GM12874 (cell line): ENCODE measurements around the gene RAB27B.

Source experiments
- TF ChIP-seq, protein P1 (sequence below): IDR thresholded peaks from 2 replicates; pipeline ENCODE4 v1.5.1; 2011; ENCODE audit warnings: low read depth, mild to moderate bottlenecking, control low read depth, low read length, moderate library complexity; ENCODE audit not compliant: insufficient read depth

RAB27B gene

DNA sequence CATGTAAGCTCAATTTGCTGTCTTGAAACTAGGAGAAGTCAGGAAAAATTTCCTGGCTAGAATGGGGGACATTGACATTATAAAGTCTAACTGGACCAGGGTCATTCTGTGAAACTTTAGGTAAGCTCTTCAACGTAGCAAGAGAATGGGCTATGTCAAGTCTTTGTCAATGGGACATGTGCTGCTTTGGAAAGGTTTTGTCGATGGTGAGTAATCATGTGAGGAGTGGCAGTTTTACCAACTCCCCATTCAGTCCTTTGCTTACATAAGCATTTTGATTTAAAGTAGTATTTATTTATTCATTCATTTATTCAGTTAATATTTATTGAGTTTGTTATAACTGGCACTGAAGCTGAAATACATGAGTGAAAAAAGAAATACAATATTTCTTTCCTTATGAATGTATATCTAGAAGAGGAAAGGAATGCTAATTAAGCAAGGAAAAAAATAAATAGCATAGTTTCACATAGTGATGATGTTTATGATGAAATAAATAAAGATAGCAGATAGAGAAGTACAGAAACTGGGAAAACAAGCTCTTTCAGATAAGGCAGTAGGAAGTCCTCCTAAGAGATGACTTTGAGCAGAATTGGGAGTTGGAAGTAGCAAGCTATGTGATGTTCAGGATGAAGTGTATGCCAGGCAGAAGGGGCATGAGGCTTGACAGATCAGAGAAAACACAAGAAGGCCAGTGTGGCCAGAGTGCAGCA, 25.4 kb upstream of the RAB27B start:
- TF ChIP-seq, protein P1, sequence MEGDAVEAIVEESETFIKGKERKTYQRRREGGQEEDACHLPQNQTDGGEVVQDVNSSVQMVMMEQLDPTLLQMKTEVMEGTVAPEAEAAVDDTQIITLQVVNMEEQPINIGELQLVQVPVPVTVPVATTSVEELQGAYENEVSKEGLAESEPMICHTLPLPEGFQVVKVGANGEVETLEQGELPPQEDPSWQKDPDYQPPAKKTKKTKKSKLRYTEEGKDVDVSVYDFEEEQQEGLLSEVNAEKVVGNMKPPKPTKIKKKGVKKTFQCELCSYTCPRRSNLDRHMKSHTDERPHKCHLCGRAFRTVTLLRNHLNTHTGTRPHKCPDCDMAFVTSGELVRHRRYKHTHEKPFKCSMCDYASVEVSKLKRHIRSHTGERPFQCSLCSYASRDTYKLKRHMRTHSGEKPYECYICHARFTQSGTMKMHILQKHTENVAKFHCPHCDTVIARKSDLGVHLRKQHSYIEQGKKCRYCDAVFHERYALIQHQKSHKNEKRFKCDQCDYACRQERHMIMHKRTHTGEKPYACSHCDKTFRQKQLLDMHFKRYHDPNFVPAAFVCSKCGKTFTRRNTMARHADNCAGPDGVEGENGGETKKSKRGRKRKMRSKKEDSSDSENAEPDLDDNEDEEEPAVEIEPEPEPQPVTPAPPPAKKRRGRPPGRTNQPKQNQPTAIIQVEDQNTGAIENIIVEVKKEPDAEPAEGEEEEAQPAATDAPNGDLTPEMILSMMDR: no peak

DNA sequence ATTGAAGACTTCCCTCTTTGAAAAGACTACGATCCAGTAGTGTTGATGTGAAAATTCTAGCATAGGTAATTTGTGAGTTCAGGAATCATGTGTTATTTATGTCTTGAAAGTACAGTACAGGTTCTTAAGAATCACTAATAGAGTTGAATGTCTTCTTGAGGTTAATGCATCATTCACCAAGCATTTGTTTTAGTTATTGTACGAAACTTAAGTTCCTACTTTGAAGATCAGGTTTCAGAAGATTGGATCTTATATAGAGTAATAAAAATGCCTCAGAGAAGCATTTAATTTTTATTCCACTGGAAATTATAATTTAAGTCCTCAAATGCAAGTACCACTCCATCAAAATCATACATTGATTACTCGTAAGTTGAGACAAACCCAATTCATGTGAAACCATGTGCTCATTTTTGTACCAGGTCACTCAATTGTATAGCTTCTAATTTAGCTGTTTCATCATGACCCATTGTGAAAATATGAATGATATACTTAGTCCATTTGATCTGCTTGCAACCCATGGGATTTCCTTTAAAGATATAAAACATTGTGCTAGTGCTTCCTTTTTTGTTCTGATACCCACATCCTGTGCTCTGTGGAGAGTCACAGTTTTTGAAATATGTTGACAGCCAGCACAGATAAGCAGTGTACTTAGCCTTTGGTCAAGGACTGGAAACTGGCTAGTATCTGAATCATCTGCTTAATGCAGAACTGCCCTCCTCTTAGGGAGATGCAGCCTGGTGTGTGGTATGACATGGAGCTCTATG, 22.5 kb upstream of the RAB27B start:
- TF ChIP-seq, protein P1: no peak

DNA sequence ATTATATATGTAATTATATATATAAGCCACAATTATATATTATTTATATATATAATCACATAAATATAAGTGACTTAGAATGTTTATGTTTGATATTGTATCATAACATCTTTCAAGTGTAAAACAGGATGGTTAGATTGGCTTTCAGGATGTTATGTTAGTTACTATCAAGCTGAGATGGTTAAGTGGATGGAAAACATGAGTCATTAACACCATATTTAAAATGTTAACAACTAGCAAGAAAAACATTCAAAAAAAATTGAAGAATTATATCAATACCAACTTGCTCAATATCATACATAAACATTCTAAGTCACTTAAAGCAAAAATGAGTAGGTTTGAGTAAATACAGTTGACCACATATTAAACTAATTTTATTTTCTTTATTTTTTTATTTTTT, 21.8 kb upstream of the RAB27B start:
- TF ChIP-seq, protein P1: no peak

DNA sequence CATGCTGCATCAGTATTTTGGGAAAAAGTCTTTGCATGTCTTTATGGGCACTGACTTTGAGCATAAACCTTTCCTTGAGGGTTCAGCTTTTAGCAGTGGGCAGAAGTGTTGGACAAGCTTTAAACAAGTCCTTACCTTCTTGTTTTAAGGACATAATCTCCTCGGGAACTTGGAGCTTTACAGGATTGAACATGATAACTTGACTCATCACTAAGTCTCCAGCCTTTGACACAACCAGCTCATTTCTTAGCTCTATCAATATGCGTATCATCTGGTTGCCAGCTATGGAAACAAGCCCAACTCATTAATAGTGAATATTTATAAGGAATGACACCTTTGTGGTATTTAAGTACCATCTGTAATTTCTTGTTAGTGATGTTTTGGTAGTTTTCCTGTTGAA, 21.0 kb upstream of the RAB27B start:
- TF ChIP-seq, protein P1: no peak

DNA sequence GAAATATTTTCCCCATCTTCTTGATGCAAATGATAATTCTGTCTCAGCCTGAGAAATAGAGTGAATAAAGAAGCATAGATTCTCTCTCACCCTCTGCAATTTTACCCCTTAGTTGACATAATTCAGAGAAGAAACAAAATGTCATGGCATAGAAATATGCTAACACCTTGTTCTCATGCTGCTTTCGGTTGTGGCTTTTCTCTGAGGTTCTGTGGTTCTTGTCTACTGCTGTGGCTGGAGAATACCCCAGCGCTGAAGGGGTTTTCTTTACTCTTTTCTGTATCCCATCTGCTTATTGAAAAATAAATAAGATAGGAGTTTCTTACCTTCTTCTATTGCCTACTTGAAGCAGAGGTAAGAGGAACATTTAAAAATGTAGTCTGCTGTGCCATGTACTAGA, 15.4 kb upstream of the RAB27B start:
- TF ChIP-seq, protein P1: no peak

DNA sequence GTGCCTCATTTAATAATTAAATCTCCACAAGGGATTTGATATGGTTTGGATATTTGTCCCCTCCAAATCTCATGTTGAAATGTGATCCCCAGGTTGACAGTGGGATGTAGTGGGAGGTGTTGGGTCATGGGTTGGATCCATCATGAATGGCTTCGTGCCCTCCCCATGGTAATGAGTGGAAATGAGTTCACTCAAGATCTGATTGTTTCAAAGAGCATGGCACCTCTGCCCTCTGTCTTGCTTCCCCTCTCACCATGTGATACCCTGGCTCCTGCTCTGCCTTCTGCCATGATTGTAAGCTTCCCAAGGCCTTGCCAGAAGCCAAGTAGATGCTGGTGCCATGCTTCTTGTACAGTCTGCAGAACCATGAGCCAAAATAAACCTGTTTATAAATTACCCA, 15.0 kb upstream of the RAB27B start:
- TF ChIP-seq, protein P1: no peak

DNA sequence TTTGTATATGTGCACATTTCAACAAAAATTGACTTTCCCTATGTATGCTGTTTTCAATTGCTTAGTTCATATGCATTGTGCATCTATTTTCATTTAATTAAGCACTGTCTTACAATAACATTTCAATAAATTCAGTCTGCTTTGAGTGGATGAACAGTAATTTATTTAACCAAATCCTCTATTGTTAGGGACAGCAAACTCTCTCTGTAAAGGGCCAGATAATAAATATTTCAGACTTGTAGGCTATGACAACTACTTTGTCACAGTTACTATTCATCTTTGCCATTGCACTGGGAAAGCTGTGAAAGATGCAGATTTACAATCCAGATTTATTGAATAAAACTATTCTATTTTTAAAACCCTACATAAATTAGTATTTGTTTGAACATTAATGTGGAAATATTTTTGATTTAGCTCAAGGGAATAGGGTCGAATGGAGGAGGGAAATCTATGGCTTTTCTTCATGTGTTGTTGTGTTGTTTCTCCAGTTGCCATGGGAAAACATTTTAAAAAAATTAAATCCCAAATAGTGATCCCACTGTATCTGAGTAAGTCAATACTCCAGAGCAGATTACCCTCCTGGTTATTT, 14.2 kb upstream of the RAB27B start:
- TF ChIP-seq, protein P1: no peak
